GM12878 (cell line): Measurements from ENCODE around the gene SLC16A6. TPM values are rescaled to one million over a fixed set of nuclear protein-coding genes. Genes with fewer than 3 reads are reported as not detected.

Source experiments
- BACH1 ChIP-seq: fragments of 450-650 bp; IDR thresholded peaks from 2 replicates; pipeline ENCODE4 v1.6.1; 2017; ENCODE audit warnings: mild to moderate bottlenecking, borderline replicate concordance
- BMI1 ChIP-seq: fragments of 450-650 bp; IDR thresholded peaks from 2 replicates; pipeline ENCODE4 v1.6.1; 2016; ENCODE audit warnings: mild to moderate bottlenecking, moderate library complexity, borderline replicate concordance
- CHD4 ChIP-seq: fragments of 200-600 bp; sonication (generic); IDR thresholded peaks from 2 replicates; pipeline ENCODE4 v1.6.1; 2016; ENCODE audit warnings: mild to moderate bottlenecking
- HDAC6 ChIP-seq: fragments of 200-600 bp; sonication (generic); IDR thresholded peaks from one replicate; pipeline ENCODE4 v1.8.0; 2017; ENCODE audit warnings: antibody characterized with exemption; ENCODE audit not compliant: unreplicated experiment
- IKZF1 ChIP-seq: fragments of 450-650 bp; conservative IDR thresholded peaks from 2 replicates; pipeline ENCODE4 v1.6.1; 2017; ENCODE audit warnings: antibody characterized with exemption, mild to moderate bottlenecking
- RCOR1 ChIP-seq: conservative IDR thresholded peaks from 2 replicates; pipeline ENCODE4 v1.6.1; 2012; ENCODE audit warnings: low read depth, low read length, improper control_type of control experiment
- RELA ChIP-seq: fragments of 450-650 bp; IDR thresholded peaks from 2 replicates; pipeline ENCODE4 v1.8.0; 2014; ENCODE audit warnings: borderline replicate concordance; ENCODE audit not compliant: partially characterized antibody
- RELB ChIP-seq: fragments of 450-650 bp; IDR thresholded peaks from 2 replicates; pipeline ENCODE4 v1.6.1; 2017; ENCODE audit warnings: low read depth, mild to moderate bottlenecking, moderate library complexity
- RUNX3 ChIP-seq: IDR thresholded peaks from 2 replicates; pipeline ENCODE4 v1.6.1; 2012; ENCODE audit warnings: low read length, inconsistent platforms
- SP1 ChIP-seq: IDR thresholded peaks from one replicate; pipeline ENCODE4 v1.6.1; 2011; ENCODE audit warnings: low read depth, low read length
- SPI1 ChIP-seq: IDR thresholded peaks from 2 replicates; pipeline ENCODE4 v1.6.1; 2011; ENCODE audit warnings: low read depth, mild to moderate bottlenecking, low read length, moderate library complexity, borderline replicate concordance; ENCODE audit not compliant: insufficient read depth
- ZNF622 ChIP-seq: fragments of 450-650 bp; IDR thresholded peaks from 2 replicates; pipeline ENCODE4 v1.6.1; 2017; ENCODE audit warnings: mild to moderate bottlenecking, inconsistent platforms
- ZNF687 ChIP-seq: fragments of 450-650 bp; IDR thresholded peaks from 2 replicates; pipeline ENCODE4 v1.6.1; 2017; ENCODE audit warnings: mild to moderate bottlenecking, moderate library complexity
- polyA plus RNA-seq, 11 experiments: library from polyadenylated mRNA; depleted of rRNA in 4 of 11; unstranded in 6 of 11; stranded (reverse) in 5 of 11; fragments of >200 nt; fragmentation: Nextera tagmentation in 4 of 11; fragmentation: Illumina TruSeq in 1 of 11; extraction: Ambion mirVana in 4 of 11; extraction: Trizol in 1 of 11; gene quantifications; 1 replicate in 1 of 11; 2 replicates in 10 of 11; pipeline versions ENCODE4 v1.2.1 to v1.2.3, GENCODE V29; 2011 to 2016; ENCODE audit warnings: inconsistent platforms in 2 of 11, missing spikeins in 2 of 11, low read depth in 1 of 11
- total RNA-seq, 4 experiments: library from RNA; depleted of rRNA in 3 of 4; stranded (reverse); fragments of >200 nt in 3 of 4; fragmentation: Illumina TruSeq in 1 of 4; extraction: Trizol in 1 of 4; gene quantifications; 2 replicates each; pipeline versions ENCODE4 v1.2.1 to v1.2.3, GENCODE V29; 2013 to 2021
- TF ChIP-seq, protein P1 (sequence below): IDR thresholded peaks from 2 replicates; pipeline ENCODE4 v1.6.1; 2011; ENCODE audit warnings: mild to moderate bottlenecking, low read depth, low read length, moderate library complexity; ENCODE audit not compliant: insufficient replicate concordance
- TF ChIP-seq, protein P2 (sequence below): fragments of 450-650 bp; conservative IDR thresholded peaks from 2 replicates; pipeline ENCODE4 v1.6.1; 2017; ENCODE audit warnings: mild to moderate bottlenecking, moderate library complexity
- TF ChIP-seq, protein P3 (sequence below): IDR thresholded peaks from 2 replicates; pipeline ENCODE4 v1.6.1; 2011; ENCODE audit warnings: low read depth, low read length, improper control_type of control experiment, borderline replicate concordance
- TF ChIP-seq, protein P4 (sequence below): fragments of 450-650 bp; IDR thresholded peaks from 2 replicates; pipeline ENCODE4 v1.6.1; 2016; ENCODE audit warnings: mild to moderate bottlenecking

The SLC16A6 gene
- total and polyA plus RNA-seq, 10 of the 15 experiments (the other 5 are each of a cell fraction or from before 2014, with no cell fraction given) = 2.4 to 8.8 (median 6.0) TPM

GRCh38 chr17:68290268-68290954 is 516 bp downstream of the SLC16A6 start (continued):
- 0 out of 2 replicates have a peak, but pooled peaks have one; percentile 13 for TF ChIP-seq ZNF687
- TF ChIP-seq, protein P1, sequence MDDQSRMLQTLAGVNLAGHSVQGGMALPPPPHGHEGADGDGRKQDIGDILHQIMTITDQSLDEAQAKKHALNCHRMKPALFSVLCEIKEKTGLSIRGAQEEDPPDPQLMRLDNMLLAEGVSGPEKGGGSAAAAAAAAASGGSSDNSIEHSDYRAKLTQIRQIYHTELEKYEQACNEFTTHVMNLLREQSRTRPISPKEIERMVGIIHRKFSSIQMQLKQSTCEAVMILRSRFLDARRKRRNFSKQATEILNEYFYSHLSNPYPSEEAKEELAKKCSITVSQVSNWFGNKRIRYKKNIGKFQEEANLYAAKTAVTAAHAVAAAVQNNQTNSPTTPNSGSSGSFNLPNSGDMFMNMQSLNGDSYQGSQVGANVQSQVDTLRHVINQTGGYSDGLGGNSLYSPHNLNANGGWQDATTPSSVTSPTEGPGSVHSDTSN = peak; percentile 41
- no peak for TF ChIP-seq CHD4
- no peak for TF ChIP-seq RCOR1
- peak; percentile 51; the same call in 1 of the 2 replicates for TF ChIP-seq BACH1
- TF ChIP-seq RELA = peak; percentile 37
- TF ChIP-seq, protein P2, sequence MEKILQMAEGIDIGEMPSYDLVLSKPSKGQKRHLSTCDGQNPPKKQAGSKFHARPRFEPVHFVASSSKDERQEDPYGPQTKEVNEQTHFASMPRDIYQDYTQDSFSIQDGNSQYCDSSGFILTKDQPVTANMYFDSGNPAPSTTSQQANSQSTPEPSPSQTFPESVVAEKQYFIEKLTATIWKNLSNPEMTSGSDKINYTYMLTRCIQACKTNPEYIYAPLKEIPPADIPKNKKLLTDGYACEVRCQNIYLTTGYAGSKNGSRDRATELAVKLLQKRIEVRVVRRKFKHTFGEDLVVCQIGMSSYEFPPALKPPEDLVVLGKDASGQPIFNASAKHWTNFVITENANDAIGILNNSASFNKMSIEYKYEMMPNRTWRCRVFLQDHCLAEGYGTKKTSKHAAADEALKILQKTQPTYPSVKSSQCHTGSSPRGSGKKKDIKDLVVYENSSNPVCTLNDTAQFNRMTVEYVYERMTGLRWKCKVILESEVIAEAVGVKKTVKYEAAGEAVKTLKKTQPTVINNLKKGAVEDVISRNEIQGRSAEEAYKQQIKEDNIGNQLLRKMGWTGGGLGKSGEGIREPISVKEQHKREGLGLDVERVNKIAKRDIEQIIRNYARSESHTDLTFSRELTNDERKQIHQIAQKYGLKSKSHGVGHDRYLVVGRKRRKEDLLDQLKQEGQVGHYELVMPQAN = peak; percentile 55; the same call in 1 of the 2 replicates
- TF ChIP-seq HDAC6 = no peak
- TF ChIP-seq ZNF622 = no peak
- peak; percentile 15; the same call in 1 of the 2 replicates for TF ChIP-seq SPI1
- TF ChIP-seq IKZF1 = peak; percentile 55; the same call in 1 of the 2 replicates
- TF ChIP-seq, protein P3, sequence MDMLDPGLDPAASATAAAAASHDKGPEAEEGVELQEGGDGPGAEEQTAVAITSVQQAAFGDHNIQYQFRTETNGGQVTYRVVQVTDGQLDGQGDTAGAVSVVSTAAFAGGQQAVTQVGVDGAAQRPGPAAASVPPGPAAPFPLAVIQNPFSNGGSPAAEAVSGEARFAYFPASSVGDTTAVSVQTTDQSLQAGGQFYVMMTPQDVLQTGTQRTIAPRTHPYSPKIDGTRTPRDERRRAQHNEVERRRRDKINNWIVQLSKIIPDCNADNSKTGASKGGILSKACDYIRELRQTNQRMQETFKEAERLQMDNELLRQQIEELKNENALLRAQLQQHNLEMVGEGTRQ = no peak
- TF ChIP-seq BMI1 = no peak
- 0 out of 2 replicates have a peak, but pooled peaks have one; percentile 19 for TF ChIP-seq RELB
- TF ChIP-seq, protein P4, sequence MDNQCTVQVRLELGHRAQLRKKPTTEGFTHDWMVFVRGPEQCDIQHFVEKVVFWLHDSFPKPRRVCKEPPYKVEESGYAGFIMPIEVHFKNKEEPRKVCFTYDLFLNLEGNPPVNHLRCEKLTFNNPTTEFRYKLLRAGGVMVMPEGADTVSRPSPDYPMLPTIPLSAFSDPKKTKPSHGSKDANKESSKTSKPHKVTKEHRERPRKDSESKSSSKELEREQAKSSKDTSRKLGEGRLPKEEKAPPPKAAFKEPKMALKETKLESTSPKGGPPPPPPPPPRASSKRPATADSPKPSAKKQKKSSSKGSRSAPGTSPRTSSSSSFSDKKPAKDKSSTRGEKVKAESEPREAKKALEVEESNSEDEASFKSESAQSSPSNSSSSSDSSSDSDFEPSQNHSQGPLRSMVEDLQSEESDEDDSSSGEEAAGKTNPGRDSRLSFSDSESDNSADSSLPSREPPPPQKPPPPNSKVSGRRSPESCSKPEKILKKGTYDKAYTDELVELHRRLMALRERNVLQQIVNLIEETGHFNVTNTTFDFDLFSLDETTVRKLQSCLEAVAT = 0 out of 2 replicates have a peak, but pooled peaks have one; percentile 21
- no peak for TF ChIP-seq SP1
- peak; percentile 77 for TF ChIP-seq RUNX3
